ENCODE data around the gene TSR2. TPM values are rescaled to one million over a fixed set of nuclear protein-coding genes. Genes with fewer than 3 reads are reported as not detected.
"Not testable (repeated sequence)": the region's sequence is repeated elsewhere in the genome, so short reads cannot be mapped to it uniquely, and the experiment has no call there.

The TSR2 gene
- polyA plus RNA-seq, 3 donors, result 50.9 to 56.6 (median 53.2) TPM

DNA sequence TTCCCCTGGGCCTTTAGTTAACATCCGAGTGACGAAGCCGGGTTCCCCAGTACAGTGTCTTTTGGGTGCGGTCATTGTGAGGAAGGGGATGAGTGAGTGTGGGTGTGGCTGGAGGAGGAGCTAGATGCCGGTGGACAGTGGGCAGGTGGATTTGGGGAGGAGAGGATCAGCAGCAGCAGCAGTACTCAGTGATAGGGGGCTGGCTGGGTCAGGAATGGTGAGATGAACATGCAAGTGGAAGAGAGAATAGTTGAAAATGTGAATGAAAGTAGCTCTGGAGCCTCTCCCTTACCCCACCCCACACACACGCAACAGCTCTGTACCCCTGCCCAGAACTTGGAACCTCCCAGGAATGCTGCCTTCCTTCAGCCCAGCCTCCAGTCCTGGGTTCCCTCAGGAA is 4.5 kb downstream of the TSR2 start:
- no peak for DNase-seq (ENCODE audit: extremely low read depth in 1 of 11, low read depth in 9 of 11, low spot score in 4 of 11)

GRCh38 chrX:54446084-54446483 is 5.9 kb downstream of the TSR2 start:
- no peak for DNase-seq (ENCODE audit: extremely low read depth in 1 of 11, low read depth in 9 of 11, low spot score in 4 of 11)

GRCh38 chrX:54447461-54447860 is 7.3 kb downstream of the TSR2 start:
- DNase-seq (ENCODE audit: extremely low read depth in 1 of 11, low read depth in 9 of 11, low spot score in 4 of 11), result no peak

GRCh38 chrX:54449929-54450328 is 9.7 kb downstream of the TSR2 start:
- no peak for DNase-seq (ENCODE audit: extremely low read depth in 1 of 11, low read depth in 9 of 11, low spot score in 4 of 11)

- DNase-seq (ENCODE audit: extremely low read depth in 1 of 11, low read depth in 9 of 11, low spot score in 4 of 11), result peak in 6 of 11 donors; percentile 1 to 22 (median 10)
Observed at GRCh38 chrX:54452920-54453319, 12.7 kb downstream of the TSR2 start.

- no peak for DNase-seq (ENCODE audit: extremely low read depth in 1 of 11, low read depth in 9 of 11, low spot score in 4 of 11)
Observed at GRCh38 chrX:54470054-54470760, 30.0 kb downstream of the TSR2 start.

GRCh38 chrX:54473993-54474859 is 34.0 kb downstream of the TSR2 start:
- no peak for DNase-seq (ENCODE audit: extremely low read depth in 1 of 11, low read depth in 9 of 11, low spot score in 4 of 11)

DNA sequence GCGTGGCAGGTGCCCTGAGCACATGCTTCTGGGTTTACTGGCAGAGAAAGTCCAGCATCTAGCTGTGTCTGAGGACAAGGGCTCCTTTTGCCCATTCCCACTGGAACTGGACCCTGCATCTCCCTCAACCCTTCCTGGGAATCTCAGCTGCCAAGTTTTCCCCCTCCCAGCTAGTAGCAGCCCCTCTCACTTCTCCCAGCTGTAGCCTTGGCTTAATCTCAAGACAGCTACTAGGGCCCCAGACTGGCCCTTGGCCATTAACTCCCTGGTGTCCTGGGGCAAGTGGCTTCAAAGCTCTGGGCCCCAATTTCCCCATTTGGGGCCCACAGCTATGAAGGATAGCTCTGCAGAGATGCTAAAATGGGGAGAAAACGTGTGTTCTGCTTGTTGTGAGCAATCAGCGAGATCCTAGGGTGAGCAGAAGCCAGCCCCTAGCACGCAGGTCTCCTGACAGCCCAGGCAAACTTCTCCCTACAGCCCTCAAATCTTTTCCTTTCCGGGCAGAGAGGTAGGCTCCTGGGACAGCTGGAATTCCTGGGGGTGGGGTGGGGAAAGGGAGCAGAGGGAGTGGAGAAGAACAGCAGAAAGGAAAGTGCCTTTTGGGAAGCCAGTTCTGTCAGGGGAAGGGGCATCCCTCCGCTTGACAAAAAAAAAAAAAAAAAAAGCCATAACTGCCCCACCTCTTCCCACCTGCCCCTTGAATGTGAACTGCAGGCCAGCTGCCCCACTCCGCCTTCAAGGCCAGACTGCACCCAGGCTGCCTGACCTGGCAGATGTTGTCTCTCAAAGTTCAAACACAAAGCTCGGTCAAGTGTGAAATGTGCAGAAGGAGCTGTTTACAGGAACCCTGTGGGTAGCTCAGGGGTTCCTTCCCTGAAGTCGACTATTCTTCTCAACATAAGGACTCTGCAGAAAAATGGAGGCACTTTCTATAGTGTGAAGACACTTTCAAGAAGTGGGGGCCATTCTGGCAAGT is 39.2 kb downstream of the TSR2 start:
- DNase-seq (ENCODE audit: extremely low read depth in 1 of 11, low read depth in 9 of 11, low spot score in 4 of 11), result no peak

GRCh38 chrX:54482839-54483593 is 42.8 kb downstream of the TSR2 start:
- DNase-seq (ENCODE audit: extremely low read depth in 1 of 11, low read depth in 9 of 11, low spot score in 4 of 11), result no peak

DNA sequence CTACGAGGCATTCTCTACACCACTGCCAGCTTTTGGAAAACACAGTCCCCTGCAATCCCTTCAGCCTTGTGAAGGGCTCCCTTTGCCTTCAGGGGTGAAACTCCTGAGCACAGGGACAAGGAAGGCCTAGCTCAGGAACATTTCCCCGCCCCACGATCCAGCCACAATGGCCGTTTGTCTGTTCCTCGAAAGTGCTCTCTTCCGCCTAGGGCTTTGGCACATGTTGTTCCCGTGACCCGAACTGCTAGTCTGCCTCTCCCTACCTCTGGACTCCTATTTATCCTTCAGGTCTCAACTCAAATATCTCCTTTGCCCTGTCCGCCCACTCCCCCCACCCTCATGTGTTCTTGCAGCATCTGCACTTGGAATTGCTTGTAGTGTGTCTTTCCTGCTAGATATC is 43.7 kb downstream of the TSR2 start:
- no peak for DNase-seq (ENCODE audit: extremely low read depth in 1 of 11, low read depth in 9 of 11, low spot score in 4 of 11)

DNA sequence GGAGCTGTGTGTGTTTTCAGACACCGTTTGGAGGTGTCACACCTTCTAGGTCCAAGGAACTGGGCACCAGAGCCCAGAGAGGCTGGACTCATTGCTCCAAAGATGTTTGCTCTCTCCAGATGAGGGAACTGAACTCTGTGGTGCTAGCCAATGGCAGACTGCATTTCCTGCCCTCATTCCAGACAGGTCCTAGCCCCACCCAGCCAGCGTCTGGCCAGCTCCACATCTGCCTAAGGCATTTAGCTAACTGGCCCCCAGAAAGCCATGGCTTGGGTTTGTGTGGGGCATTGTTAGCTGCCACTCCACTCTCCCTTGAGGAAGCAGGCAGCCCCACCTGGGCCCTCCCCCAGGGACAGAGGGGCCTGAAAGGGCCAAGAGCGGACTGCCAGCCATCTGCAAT is 44.5 kb downstream of the TSR2 start:
- no peak for DNase-seq (ENCODE audit: extremely low read depth in 1 of 11, low read depth in 9 of 11, low spot score in 4 of 11)

DNA sequence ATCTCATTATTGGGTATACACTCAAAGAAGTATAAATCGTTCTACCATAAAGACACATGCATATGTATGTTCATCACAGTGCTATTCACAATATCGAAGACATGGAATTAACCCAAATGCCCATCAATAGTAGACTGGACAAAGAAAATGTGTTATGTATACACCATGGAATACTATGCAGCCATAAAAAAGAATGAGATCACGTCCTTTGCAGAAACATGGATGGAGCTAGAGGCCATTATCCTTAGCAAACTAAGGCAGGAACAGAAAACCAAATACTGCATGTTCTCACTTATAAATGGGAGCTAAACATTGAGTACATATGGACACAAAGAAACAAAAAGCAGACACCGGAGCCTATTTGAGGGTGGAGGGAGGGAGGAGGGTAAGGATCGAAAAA is 49.6 kb downstream of the TSR2 start:
- DNase-seq (ENCODE audit: extremely low read depth in 1 of 11, low read depth in 9 of 11, low spot score in 4 of 11), result not testable (repeated sequence)

- DNase-seq (ENCODE audit: extremely low read depth in 1 of 11, low read depth in 9 of 11, low spot score in 4 of 11), result no peak
Observed at GRCh38 chrX:54492340-54492739, 52.1 kb downstream of the TSR2 start.

DNA sequence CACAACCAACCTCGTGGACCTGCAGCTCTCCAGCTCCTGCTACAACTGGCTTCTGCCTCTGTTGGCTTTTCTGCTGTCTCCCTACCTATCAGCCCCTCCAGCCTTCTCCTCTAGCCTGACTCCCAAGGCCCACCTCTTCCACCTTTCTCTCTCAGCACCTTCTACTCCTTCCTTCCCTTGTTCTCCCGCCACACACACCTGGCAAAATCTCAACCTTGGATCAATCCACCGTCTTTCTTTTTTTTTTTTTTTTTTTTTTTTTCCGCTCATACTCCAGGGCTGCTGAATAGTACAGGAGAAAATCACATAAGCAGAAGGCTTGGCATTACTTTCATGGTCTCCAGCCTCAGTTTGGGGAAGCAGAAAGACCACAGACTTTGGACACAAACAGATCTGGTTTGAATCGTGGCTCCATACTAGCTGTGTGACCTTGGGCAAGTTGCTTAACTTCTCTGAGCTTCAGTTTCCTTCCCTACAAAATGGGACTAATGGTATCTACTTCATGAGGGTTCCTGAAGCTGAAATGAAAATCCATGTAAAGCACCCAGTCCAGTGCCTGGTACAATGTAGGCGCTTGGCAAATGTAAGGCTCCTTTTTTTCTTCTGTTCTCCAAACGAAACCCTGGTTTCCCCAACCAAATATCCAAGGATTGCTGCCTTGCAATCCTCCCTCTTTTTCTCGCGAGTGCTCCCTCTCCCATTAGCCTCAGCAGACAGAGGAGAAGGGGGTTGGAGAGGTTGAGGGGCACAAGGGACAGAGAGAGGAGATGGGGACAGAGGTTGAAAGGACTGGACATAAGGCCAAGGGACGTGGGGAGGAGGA is 54.2 kb downstream of the TSR2 start:
- DNase-seq (ENCODE audit: extremely low read depth in 1 of 11, low read depth in 9 of 11, low spot score in 4 of 11), result no peak
